ENCODE data around the gene INF2. TPM values are rescaled to one million over a fixed set of nuclear protein-coding genes. Genes with fewer than 3 reads are reported as not detected.

The INF2 gene
- total and polyA plus RNA-seq, 2 experiments from 2014 or later, result 36.7 to 75.5 TPM

- TF ChIP-seq ZNF462 (CRISPR knock-in tag; IDR thresholded peaks at IDR 0.05) (no peak), EZH2 (IDR thresholded peaks at IDR 0.05; ENCODE audit: low read depth, unreplicated experiment) (no peak), JUNB (IDR thresholded peaks at IDR 0.05; ENCODE audit: unreplicated experiment) (no peak), CTCF (conservative IDR thresholded peaks at IDR 0.05; ENCODE audit: low read depth in 2 of 2) (no peak), ZNF114 (CRISPR knock-in tag; IDR thresholded peaks at IDR 0.05) (no peak), EZH2phosphoT487 (IDR thresholded peaks at IDR 0.05; ENCODE audit: unreplicated experiment) (no peak), ZNF331 (CRISPR knock-in tag; IDR thresholded peaks at IDR 0.05; ENCODE audit: low read depth) (no peak), NANOG (IDR thresholded peaks at IDR 0.05; ENCODE audit: borderline replicate concordance) (no peak)
Observed at GRCh38 chr14:104758981-104759969, 69.9 kb downstream of the INF2 start (continued).
